ENCODE data around the gene NOS3.
"Not testable (repeated sequence)": the region's sequence is repeated elsewhere in the genome, so short reads cannot be mapped to it uniquely, and the experiment has no call there.

NOS3 gene

DNA sequence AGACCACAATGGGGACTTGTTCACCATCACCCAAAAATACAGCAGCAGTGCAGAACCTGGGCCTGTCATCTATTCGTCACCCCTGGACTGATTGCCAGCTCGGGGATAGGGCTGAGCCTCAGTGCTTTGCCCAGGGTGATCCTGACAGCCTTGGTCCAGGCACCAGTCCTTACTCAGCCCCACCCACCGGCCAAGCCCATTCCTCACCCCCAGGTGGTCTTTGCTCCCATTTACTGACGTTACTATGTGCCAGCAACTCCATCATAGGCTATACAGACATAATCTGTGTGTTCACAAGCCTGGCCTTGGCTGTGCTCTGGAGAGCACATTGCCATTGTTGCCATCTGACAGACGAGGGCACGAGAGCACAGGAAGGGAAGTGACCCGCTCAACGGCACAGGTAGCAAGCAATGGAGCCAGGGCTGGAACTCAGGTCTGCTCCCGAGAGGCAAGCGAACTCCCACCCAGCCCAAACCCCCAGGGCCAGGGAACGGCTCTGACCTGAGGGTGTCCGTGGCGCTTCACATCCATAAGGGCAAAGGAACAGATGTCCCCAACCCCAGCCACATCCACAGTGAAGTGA, 26.6 kb downstream of the NOS3 start:
- DNase-seq (ENCODE audit: low spot score): no peak

DNA sequence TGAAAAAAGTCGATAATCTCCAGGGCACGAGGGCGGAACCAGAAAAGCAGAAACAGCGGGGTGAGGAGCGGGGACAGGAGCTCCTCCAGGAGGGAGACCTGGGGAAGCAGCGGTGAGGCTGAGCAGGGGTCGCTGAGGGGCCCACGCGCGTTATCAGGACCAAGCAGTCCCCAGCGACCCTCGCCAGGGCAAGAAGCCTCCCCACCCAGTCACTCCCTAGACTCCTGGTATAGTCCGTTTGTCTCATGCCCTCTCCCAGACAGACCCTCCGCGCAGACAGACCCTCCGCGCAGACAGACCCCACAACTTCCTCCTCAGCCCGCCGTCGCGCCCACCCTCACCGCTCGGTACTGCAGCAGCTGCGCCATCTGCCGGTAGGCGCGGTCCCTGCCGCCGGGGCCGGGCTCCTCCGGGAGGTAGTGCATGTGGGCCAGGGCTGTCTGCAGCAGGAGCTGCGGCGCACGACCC, 27.2 kb downstream of the NOS3 start:
- DNase-seq (ENCODE audit: low spot score): no peak

DNA sequence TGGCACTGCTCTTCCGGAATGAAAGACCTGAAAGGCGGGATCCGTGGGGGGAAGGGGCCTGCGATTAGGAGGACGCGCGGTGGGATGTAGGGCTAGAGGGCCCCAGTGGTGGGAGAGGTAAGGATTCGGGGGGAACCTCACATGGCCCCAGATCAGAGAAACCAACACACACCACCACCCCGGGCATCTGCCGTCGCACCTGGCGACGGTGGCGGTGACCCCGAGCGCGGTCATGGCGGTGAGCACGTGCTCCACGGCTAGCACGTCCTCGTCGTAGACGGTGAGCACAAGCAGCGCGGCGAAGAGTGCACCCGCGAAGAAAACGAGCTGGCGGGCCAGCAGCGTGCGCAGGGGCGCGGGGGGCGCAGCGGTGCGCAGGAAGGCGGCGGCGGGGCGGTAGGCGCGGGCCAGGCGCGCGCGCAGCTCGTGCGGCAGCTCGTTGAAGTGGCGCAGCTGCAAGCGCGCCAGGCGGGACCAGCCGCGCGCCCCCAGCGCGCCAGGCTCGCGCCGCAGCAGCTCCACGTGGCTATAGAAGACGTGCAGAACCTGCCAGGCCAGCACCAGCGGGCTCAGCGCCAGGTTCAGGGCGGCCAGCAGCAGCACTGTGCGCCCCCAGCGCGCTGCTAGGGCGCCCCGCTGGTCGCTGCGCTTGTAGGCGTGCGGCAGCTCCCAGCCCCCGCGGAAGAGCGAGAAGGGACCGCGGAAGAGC, 27.8 kb downstream of the NOS3 start:
- DNase-seq (ENCODE audit: low spot score): no peak

DNA sequence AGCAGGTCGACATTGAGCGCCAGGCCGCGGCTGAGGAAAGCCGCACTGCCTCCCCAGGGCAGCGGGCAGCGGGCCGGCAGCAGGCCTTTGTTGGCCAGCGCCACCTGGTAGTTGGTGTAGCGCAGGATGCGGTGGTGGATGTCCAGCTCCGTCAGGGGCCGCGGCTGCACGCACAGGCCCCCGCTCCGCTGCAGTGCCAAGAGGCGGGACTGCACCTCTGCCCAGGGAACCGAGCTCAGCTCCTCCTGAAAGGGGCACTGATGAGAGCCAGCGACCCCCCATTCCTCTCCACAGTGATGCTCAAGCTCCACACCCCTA, 28.3 kb downstream of the NOS3 start:
- no peak for DNase-seq (ENCODE audit: low spot score)

- DNase-seq (ENCODE audit: low spot score): no peak
Observed at GRCh38 chr7:151020231-151020630, 29.4 kb downstream of the NOS3 start.

DNA sequence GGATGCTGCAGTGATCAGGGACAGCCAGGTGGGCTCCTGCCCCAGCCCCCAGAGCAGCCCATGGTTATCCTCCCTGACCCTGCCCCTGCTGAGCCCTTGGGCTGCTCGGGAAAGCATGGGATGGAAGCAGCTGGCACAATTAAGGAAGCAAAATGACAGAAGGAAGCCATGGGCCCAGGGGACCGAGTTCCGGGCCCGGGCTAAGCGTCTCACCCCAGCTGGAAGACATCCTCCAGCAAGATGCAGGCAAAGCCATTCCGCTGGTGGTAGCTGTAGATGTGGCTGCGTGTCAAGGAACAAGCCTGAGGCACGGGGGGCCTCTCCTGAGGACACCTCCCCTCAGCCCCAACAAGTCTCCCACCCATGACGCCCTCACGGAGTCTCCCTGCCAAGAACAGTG, 32.4 kb downstream of the NOS3 start:
- no peak for DNase-seq (ENCODE audit: low spot score)

DNA sequence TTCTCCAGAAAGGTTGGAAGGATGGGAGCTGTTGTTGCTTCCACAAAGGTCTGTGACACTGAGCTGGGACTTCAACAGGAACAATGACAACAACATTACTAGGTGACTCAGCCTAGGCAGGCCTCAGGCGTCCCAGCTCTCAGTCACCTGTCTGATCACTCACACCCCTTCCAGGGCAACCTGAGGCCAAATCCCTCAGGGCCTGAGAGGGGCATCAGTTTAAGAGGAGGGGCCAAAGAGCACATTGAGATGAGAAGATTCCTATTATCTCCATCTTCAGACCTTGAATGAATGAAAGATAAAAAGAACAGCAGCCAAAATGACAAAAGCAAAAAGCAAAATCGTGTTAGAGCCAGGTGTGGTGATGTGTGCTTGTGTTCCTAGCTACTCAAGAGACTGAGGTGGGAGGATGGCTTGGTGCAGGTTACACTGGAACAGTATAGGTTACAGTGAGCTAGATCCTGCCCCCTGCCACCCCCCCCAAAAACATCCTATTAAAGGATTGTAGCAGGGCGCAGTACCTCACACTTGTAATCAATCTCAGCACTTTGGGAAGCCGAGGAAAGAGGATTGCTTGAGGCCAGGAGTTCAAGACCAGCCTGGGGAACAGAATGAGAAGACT, 33.7 kb downstream of the NOS3 start, which contains the start of gene ATG9B:
Gene ATG9B, minus strand, starts transcription at position 60 of the 622 bp plus-strand sequence. CDS start 71 bp downstream, outside the sequence.
- no peak for DNase-seq (ENCODE audit: low spot score)

- no peak for DNase-seq (ENCODE audit: low spot score)
Observed at GRCh38 chr7:151025924-151026671, 35.3 kb downstream of the NOS3 start.

GRCh38 chr7:151026771-151027727, 36.2 kb downstream of the NOS3 start:
- DNase-seq (ENCODE audit: low spot score): not testable (repeated sequence)

GRCh38 chr7:151027728-151028130, 36.9 kb downstream of the NOS3 start:
- not testable (repeated sequence) for DNase-seq (ENCODE audit: low spot score)

DNA sequence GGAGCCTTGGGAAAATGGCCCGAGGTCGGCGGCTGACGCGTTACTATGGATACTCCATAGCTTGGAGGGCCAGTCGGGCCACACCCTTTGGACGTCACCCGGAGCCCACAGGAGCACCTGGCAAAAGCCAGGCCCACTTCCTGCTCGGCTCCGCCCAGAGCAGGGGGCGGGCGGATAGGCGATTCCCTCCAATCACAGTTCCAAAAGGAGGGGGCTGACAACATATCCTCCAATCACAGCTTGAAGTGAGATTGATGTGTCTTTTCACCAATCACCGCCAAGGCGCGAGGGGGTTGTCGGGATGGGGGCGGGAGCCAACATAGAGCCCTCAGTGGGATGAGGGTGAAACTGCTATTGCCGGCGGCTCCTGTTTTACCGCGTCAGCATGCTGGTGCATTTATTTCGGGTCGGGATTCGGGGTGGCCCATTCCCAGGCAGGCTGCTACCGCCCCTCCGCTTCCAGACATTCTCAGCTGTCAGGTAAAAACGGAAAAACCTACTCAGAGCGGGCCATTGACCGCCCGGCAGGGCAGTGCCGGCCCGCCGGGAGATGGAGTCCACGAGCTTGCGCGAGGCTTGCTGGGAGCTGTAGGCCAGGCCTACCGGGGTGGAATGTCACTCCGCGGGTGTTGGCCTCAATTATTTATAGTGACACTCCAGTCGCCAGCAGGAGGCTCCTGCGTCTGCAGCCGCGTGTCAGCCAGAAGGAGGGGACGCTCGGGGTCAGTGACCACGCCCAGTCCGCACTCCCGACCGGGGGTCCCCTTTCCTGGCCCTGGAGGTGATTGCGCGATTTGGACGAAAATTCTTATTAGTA, 37.5 kb downstream of the NOS3 start, which contains the start of gene ABCB8:
Gene ABCB8, plus strand, starts transcription at position 320 of the 817 bp plus-strand sequence. Its CDS starts 66 bp downstream, at position 386.
- DNase-seq (ENCODE audit: low spot score): peak; percentile 98

GRCh38 chr7:151028948-151029501, 38.2 kb downstream of the NOS3 start:
- no peak for DNase-seq (ENCODE audit: low spot score)

DNA sequence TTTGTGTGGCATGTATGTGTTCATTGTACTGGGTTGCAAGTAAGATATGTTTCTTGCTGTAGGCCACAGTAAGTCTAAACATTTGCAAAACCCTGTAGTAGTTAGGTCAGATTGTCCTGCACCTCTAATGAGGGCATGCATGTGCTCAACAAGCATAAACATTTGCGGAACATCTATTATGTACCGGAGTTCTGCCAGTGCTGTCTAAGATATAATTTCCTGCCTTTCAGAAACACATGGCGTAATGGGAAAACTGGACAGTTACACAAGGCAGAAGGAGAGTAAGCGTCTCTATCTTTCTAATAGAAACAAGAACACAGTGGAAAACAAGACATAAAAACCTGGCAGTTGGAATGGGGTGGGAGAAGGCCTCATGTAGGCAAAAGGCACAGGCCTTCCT, 40.2 kb downstream of the NOS3 start:
- DNase-seq (ENCODE audit: low spot score): no peak

GRCh38 chr7:151032936-151033863, 42.4 kb downstream of the NOS3 start:
- DNase-seq (ENCODE audit: low spot score): no peak

DNA sequence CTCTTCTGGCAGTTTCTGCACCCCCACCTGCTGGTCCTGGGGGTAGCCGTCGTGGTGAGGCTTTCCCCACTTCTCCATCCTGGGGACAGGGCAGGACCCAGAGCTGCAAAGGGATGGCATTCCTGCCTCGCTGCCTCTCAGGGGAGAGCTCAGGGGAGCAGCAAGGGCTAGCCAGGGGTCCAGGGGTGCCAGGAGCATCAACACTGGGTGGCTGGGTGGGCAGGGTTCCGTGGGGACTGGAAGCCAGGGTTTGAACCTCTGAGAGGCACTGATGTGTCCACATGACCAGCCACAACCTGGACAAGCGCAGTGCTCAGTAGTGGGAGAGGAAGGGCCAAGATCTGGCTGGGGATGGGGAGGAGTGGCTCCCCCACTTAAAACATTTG, 43.0 kb downstream of the NOS3 start:
- no peak for DNase-seq (ENCODE audit: low spot score)

- DNase-seq (ENCODE audit: low spot score): no peak
Observed at GRCh38 chr7:151034312-151035025, 43.7 kb downstream of the NOS3 start.

DNA sequence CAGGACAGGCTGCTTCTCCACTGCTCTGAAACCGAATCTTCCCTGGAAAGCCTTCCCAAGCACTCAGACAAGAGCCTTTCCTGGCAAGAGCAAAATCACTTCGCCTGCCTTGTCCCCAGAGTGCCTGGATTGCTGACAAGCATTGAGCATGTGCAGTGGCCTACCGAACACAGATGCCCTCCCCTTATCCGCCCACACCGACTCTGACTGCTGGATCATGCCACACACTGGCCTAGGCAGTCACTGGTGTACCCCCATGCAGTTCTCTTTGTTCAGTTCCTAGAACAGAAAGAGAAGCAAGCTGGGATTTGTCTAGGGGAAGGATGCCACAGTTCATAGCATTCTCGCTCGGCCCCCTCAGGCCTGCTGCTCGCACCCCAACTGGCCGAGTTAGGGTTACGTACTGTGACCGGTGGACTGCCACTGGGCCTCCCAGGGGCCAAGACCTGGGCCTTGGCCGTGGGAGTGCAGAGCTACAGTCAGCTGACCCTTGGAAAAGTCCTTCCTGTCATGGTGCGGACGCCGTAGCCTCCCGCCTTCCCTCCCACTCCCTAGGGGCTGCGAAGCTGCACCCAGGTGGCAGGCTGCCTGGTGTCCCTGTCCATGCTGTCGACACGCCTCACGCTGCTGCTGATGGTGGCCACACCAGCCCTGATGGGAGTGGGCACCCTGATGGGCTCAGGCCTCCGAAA, 44.4 kb downstream of the NOS3 start:
- DNase-seq (ENCODE audit: low spot score): no peak

DNA sequence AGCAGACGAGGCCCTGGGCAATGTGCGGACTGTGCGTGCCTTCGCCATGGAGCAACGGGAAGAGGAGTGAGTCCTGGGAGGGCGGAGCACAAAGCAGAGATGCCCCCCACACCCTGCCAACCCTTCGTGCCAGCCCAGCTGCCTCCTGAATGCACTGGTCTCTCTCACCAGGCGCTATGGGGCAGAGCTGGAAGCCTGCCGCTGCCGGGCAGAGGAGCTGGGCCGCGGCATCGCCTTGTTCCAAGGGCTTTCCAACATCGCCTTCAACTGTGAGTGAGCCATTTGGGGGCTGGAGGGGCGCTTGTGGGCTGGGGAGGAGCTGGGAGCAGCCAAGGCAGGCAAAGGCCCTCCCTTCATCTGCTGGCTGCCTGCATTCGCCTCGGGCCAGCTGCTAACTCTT, 45.1 kb downstream of the NOS3 start:
- no peak for DNase-seq (ENCODE audit: low spot score)
